Measurements from ENCODE around the gene GPATCH2.
A peak's percentile ranks its signal among the peaks of the same experiment; 100 is the strongest.
"Not testable (repeated sequence)": the region's sequence is repeated elsewhere in the genome, so short reads cannot be mapped to it uniquely, and the experiment has no call there.

The GPATCH2 gene

DNA sequence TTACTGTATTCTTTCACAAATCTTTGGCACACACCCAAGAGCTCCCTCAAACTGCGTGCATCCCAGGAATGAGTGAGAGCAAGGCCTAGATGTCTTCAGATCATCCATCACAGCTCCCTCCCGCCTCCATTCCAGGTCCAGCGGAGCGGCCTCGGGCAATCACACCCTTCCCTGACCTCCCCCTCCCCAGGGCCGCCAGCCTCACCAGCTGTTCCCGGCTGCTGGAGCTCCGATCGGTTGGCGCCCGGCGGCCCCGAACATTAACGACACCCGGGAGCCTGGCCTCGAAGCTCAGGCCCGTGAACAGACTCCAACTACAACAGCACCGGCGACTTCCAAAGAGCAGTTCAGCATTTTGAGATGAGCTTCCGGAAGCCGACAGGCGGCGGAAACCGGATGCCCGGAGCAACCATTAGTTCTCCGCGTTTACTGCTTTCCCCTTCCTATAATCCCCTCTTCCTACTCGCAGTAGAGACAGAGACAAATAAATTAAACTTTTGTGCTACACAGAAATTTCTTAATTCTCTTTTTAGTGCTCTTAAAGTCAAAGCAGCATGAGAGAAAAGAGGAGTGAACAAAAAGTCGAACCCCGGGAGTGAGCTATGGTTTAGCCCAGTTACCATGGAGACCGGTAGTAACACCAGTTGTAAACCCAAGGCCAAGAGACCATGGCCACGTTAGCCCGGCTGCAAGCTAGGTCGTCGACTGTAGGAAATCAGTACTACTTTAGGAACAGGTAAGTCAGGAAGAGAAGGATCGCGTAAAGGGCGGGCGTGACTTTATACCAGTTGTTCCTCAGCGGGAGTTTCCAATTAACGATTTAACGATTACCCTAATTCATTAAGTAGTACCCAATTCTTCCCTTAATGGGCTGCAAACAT, at the start of gene GPATCH2, which contains the start of gene SPATA17:
Gene GPATCH2, minus strand, starts transcription at position 380 of the 881 bp plus-strand sequence. Its CDS starts 119 bp downstream, at position 261.
Gene SPATA17, plus strand, starts transcription at position 634 of the 881 bp plus-strand sequence. Its CDS starts 35 bp downstream, at position 669.
- DNase-seq (ENCODE audit: low read depth), result peak; percentile 90

DNA sequence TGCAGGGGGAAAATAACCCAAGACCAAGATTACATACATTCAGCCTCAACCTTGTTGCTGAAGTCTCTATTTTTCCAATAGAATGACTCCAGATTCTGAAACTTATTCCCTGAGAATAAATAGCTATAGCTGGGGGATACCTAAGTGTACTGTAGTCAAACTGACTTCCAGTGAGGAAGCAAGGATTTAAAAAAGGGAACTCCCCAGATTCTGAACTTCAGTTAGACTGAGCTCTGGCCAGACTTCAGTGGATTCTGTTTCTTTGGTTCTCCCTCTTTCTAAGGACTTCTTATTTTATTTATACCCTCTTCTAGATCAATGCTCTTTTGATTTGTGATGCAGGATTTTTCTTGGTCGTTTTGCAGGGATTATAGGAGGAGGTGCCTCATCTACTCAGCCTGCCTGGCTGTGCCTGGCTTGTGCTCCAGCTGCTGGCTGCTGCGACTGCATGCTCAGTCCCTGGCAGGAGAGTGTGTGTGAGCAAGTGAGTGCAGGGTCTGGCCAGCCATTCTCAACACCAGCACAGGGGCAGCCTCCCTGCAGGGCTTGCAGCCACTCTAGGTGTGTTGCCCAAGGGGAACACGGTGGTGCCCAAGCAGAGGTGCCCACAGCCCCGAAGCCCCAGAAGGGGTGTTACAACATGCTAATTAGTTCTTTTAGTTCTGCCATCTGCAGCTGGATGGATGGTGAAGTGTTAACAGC, 43.3 kb upstream of the GPATCH2 start:
- DNase-seq (ENCODE audit: low read depth), result no peak

DNA sequence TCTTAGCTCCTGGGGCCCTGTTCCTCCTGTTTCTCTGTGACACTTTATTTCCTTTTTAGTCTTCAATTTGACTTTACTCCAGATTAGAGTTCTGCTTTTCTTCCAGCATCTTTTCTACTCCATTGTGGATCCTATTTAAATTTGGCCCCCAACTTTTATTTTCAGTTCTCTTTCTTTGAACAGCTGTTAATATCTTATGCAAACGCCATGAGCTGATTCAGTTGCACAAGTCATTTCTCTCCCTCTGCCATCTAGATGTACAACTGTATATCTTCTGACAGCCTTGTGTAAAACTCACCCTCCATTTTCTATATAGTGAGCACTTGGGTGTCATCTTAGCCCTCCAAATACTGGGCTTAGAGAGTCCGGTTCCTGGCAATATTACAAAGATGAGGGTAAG, 42.5 kb upstream of the GPATCH2 start:
- no peak for DNase-seq (ENCODE audit: low read depth)

DNA sequence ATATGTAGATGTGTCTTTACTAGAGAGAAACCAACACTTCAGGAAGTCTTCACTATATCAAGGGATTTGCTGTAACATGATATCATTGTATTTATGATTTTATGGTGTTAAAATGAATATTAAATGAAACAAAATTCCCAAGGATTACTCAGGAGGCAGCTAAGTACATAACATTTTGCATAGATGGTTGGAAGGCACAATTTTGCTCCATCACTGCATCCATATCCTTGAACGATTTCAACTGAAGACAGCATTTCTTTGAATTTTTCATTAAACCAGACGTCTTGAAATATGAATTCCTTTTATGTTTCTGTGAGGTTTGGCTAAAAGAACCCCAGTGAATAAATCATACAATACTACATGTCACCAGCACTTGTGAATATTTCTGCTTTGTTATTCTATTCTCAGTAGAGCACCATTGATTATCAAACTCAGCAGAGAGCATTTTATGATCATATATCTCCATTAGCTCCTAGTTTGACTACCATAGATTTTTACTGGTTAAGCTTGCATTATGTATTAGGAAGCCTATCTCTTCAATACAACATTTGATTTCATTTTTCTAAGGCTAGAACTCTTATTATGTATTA, 37.6 kb upstream of the GPATCH2 start:
- DNase-seq (ENCODE audit: low read depth), result no peak

DNA sequence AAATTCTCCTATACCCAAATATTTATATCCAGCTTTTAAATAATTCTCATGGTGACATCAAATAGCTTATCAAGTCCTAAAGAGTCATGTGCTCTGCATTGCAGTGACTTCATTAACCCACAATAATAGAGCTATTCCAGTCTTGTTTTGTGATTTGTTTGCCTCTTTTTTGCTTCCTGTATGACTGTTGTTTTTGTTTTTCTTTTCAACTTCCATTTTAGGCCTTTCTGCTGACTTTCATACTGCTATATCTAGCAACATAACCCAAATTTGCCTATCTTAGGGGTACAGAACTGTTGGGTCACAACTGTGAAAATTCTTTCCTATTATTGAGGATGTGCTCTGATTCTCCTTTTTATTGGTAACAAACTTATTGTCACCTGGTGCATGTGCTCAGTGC, 30.5 kb upstream of the GPATCH2 start:
- no peak for DNase-seq (ENCODE audit: low read depth)

DNA sequence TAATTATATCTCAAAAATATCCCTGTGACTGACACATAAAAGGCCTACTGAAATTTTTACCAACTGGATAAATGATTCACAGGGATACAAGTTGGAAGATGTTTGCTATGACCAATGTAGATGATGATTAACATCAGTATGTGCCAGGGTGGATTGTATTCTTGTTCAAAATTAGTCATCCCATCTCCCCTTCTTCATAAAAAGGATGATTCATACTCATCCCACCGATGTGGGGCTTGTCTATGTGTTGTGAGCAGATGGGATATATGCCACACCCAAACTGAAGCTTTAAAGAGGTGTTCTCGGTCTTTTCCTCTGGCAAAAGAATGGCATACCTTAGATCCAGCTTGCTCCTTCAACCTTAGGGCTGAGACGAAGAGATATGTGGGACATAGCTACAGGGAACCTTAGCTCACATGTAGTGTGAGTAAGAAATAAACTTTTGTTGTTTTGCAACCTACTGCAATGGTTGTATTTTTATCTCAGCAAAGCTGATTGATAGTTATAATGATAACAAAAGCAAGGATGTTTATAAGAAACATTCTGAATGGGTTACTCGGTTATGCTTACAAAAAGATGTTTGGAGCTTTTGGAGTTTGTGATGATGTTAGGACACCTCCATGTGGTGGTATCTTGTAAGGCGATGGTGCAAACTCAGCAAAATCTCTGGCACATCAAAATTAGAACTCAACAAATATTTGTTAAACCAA, 29.6 kb upstream of the GPATCH2 start:
- peak; percentile 84 for DNase-seq (ENCODE audit: low read depth)

DNA sequence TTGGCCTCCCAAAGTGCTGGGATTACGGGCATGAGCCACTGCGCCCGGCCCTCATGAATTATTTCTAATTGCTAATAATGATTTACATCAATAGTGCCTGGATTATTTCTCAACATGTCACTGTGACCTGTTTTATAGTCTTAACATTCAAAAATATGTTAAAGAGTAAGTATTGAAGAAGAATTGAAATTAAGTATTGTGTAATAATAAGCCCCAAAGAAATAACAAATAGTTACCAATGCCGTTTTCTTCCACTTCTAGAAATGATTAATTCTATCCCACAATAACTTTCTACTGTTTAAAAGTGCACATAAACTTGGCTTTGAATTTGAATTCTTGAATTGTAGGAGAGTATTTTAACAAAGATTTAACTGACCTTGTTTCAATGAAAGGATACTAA, 19.8 kb upstream of the GPATCH2 start:
- no peak for DNase-seq (ENCODE audit: low read depth)

DNA sequence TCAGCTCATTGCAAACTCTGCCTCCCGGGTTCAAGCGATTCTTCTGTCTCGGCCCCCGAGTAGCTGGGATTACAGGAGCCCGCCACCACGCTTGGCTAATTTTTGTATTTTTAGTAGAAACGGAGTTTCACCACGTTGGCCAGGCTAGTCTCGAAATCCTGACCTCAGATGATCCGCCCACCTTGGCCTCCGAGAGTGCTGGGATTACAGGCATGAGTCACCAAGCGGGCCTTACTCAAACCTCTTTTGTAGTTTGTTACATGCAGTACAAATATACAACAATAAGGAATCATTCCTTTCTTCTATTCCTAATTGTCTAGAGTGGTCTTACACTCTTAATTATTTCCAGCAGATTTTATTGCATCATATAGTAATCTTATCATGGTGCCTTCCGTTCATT, 16.9 kb upstream of the GPATCH2 start:
- DNase-seq (ENCODE audit: low read depth), result no peak

DNA sequence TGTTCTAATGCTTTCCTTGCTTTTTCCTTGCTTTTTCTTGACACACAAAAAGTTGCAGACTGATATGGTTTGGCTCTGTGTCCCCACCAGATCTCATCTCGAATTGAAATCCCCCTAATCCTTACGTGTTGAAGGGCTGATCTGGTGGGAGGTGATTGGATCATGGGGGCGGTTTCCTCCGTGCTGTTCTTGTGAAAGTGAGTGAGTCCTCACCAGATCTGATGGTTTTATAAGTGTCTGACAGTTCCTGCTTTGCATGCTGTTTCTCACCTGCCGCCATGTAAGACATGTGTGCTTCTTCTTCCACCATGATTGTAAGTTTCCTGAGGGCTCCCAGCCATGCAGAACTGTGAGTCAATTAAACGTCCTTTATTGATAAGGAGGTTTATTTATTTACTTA, 11.6 kb upstream of the GPATCH2 start:
- no peak for DNase-seq (ENCODE audit: low read depth)

DNA sequence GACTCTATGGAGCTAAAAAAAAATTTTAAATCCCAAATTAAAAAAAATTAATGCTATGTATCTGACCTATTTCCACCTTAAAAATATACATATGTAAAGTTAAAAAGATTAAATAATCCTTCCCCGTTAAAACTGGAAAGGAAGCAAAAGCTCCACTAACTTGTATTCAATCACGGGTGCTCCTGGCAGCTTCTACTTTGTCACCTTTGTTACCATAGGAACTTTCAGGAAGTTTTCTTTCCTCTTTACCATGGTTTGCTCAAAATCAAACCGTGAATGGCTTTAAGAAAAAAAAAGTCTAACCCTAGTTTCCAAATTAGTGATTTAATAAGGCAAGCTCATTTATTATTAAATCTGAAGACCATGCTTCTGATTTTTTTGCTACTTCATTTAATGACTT, 3.5 kb downstream of the GPATCH2 start:
- no peak for DNase-seq (ENCODE audit: low read depth)

DNA sequence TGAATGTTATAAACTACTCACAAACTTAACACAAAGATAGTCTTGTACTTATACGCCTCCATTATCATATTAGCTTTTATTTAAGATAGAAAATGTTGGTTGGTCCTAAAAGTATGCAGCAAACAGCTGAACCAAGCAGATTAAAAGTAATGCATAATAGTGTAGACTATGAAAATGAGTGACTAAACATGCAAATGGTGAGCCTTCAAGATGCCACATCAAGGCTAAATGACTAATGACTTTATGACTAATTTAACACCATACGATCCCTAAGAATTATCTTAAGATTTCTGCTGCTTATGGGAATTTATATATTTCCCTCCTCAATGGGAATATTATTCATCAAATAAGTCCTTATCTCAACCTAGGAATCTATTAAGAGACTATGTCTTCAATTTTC, 4.6 kb downstream of the GPATCH2 start:
- DNase-seq (ENCODE audit: low read depth), result no peak

DNA sequence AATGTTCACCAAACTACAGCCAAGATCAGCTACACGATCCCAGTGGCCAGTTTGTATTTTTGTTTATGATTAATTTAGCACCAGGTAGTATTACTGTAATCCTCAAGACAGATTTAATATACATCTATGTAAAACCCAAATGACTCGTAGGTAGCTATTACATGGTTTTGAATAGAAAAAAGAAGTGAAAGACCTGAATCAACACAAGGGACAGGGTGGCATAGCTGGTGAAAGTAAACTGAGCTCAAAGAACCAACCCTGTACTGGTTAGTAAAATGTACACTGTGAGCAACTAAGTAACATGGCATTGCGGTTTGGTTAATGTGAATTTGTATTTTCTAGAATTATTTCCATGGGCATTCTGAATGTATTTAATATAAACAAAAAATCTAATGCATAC, 8.8 kb downstream of the GPATCH2 start:
- no peak for DNase-seq (ENCODE audit: low read depth)

DNA sequence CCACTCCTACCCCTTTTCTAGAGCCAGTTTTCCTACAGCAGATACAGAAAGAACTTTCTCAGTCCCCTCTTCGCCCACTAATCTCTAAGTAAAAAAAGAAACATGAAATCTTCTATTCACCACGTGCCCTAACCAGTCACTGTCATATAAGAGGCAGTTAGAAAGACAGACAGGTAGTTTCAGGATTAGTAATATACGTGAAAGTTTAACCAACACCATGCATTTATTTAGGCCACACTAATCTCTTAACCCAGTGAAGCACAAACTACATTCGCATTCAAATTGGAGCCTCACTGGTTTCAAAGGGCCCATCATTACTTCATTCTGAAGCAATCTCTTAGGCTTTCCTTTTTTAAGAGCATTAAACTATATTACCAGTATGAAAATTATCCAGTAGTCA, 10.1 kb downstream of the GPATCH2 start:
- DNase-seq (ENCODE audit: low read depth), result no peak

DNA sequence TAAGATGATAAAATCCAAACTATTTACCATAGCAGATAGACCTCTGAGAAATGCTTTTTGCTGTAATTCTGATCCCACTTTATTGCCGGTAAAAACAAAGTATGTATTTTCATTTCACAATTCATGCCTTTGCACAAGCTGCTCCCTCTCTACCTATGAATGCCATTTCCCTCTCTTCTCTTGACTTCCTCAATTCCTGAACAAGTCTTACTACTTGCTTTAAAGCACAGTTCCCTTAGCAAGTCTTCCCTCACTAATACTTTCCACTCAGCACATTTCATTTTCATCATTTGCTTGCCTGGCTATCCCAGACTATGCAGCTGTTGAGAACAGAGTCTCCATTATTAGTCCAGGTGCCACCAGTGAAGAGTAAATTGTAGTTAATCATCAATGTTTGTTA, 13.8 kb downstream of the GPATCH2 start:
- DNase-seq (ENCODE audit: low read depth), result no peak

DNA sequence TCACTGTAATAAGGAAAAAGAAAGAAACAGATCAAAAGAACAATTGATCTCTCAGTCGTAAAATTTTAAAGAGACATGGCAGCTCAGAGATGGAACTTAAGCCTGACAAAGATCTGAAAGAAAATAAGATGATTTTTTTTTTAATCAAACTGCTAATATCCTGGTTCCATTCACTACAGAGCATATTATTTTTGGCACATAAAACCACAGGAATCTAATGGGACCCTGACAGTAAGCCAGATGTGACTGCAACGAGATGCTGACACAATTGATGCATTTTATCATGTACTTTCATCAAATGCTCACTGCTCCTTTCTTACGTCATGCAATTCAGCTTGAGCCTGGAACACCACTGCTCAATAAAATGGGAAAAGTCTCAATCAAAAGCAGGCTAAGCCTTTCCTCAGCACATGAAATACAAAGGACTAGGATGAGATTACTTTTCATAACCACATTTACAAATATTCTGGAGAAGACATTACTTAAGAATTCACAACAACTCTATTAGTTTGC, 16.6 kb downstream of the GPATCH2 start:
- DNase-seq (ENCODE audit: low read depth), result peak; percentile 34

DNA sequence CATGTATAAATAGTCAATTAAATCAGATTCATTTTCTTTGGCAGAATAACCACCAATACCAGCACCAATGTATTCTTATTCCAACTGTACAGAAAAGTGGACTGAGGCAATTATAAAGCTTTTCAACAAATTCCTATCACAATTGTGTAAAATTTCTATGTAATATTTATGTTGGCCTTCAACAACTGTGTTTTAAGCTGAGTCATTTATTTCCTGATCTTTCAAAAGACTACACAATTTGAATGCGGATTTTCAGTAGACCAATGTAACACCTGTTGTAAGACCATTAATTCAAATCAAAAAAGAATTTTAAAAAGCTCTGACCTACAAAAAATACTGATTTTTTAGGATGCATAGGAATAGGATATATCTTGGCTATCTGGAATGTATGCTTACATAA, 25.5 kb downstream of the GPATCH2 start:
- no peak for DNase-seq (ENCODE audit: low read depth)

DNA sequence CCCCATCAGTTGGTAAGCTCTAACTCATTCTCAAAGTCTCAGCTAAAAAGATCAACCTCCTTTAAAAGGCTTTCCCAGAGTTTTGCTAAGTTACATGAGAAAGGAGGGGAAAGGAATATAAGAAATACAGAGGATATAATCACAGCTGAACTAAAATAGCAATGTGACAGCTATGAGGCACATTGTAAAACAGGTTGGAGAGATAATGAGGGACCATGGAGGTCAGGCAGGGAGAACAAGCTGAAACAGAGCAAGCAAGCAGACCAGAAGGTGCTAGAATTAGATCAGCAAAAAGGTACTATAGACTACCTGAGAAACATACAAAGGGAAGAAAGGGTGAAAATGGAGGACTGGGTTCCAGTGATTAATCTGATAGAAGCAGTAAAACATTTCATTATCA, 28.5 kb downstream of the GPATCH2 start:
- no peak for DNase-seq (ENCODE audit: low read depth)

DNA sequence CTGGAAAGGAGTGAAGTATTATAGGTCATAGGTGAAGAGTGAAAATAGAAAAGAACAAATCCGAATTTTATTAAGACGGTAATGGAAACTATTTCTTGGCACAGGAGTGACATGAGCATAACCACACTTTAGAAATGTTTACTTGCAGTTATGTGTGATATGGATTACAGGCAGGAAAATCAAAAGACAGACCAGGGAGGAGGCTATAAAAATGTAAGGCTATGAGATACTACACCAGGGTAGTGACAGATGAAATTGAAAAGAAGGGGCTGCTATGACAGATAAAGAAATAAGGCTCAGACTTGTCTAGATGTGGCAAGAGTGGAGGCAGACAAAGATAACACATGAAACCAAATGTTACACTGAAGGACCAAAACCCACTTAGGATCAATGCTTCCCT, 31.7 kb downstream of the GPATCH2 start:
- no peak for DNase-seq (ENCODE audit: low read depth)

DNA sequence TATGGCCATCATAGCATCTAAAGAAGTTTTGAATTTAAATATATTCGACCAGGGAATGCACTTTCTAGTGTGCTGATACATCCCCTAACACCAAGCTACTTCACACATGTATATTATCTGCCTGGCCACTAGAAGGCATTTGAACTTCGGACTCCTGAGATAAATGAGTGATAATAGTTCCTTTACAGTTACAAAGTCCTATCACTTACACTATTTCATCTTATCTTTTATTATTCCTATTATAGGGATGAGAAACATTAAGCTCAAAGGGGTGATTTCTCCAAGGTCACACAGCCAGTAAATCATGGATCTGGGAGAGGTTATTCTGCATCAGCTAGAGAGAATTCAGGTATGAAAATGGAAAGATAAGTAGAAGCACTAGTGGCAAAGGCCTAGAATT, 40.3 kb downstream of the GPATCH2 start:
- no peak for DNase-seq (ENCODE audit: low read depth)

DNA sequence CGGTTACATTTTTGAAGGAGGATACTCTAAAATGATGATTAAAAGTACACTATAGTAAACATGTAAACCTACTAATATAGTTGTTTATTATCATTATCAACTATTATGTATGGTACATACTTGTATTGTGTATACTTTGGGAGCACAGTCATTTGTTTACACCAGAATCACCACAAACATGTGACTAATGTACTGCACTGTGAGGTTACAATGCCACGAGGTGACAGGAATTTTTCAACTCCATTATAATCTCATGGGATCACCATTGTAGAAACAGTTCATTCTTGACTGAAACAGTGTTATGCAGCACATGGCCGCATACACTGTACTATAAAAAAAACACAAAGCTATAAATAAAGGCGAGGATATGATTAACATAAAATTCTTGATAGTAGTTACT, 44.3 kb downstream of the GPATCH2 start:
- DNase-seq (ENCODE audit: low read depth), result peak; percentile 6

DNA sequence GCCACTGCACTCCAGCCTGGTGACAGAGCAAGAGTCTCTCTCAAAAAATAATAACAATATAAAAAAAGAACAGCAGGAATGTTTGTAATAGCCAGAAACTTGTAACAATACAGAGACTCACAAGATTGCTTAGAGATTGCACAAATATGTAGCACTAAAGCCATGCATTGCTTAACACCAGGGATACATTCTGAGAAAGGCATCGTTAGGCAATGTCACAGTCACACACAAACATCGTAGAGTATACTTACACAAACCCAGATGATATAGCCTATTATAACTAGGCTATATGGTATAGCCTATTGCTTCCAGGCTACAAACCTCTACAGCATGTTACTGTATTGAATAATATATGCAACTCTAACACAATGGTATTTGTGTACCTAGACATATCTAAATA, 45.3 kb downstream of the GPATCH2 start:
- DNase-seq (ENCODE audit: low read depth), result no peak

DNA sequence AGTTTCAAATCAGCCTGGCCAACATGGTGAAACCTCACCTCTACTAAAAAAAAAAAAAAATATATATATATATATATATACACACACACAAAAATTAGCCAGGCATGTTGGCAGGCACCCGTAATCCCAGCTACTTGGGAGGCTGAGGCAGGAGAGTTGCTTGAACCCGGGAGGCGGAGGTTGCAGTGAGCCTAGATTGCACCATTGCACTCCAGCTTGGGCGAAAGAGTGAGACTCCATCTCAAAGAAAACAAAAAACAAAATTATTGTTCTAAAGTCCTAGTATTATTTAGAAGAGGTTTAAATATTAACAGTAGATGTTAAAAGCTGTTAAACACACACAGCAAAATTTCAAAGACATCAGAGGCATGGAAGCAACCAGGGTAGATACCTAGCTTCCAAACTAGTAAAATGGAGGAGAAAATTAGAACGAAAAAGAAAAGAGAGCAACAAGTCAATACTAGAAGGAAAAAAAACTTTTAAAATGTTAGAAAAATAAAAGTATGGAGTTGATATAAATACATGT, 46.5 kb downstream of the GPATCH2 start:
- DNase-seq (ENCODE audit: low read depth), result not testable (repeated sequence)
